Measurements from ENCODE around the gene VCX2. TPM values are rescaled to one million over a fixed set of nuclear protein-coding genes. Genes with fewer than 3 reads are reported as not detected.
"Not testable (repeated sequence)": the region's sequence is repeated elsewhere in the genome, so short reads cannot be mapped to it uniquely, and the experiment has no call there.

The VCX2 gene
- total RNA-seq = not detected

GRCh38 chrX:8171169-8171568 lies at the start of gene VCX2:
VCX2 (minus strand) TSS chrX:8171267; CDS start chrX:8170643, 624 bp downstream.
- POLR2A ChIA-PET; DNase-seq; H3K9me3 Mint-ChIP-seq; H3K27me3 Mint-ChIP-seq; H3K36me3 Mint-ChIP-seq (ENCODE audit: low read depth); CTCF ChIA-PET; H3K4me1 Mint-ChIP-seq; H3K27ac Mint-ChIP-seq; H3K4me3 Mint-ChIP-seq: not testable (repeated sequence)

- DNase-seq = no peak
- ChIA-PET CTCF (no interaction called here), POLR2A (no interaction called here)
- Mint-ChIP-seq H3K4me3 (no peak overlapping the region), H3K27me3 (no peaks in the 10 kb centered on the region), H3K4me1 (no peaks in the 10 kb centered on the region), H3K36me3 (ENCODE audit: low read depth) (no peaks in the 10 kb centered on the region), H3K9me3 (peaks cover 3% of the 10 kb centered on the region), H3K27ac (no peak overlapping the region)
These were observed 33.9 kb upstream of the VCX2 start for GRCh38 chrX:8204943-8205342.

- Mint-ChIP-seq H3K27me3 (no peaks in the 10 kb centered on the region), H3K9me3 (peaks cover 3% of the 10 kb centered on the region), H3K4me3 (no peak overlapping the region), H3K4me1 (no peaks in the 10 kb centered on the region), H3K36me3 (ENCODE audit: low read depth) (no peaks in the 10 kb centered on the region), H3K27ac (no peak overlapping the region)
- ChIA-PET CTCF (no interaction called here), POLR2A (no interaction called here)
- no peak for DNase-seq
These were observed 33.3 kb upstream of the VCX2 start for GRCh38 chrX:8204169-8204935.

GRCh38 chrX:8201896-8202331 lies 30.8 kb upstream of the VCX2 start:
- ChIA-PET CTCF (no interaction called here), POLR2A (no interaction called here)
- no peak for DNase-seq
- no peaks in the 10 kb centered on the region for H3K36me3 Mint-ChIP-seq (ENCODE audit: low read depth)
- no peaks in the 10 kb centered on the region for H3K4me1 Mint-ChIP-seq
- no peaks in the 10 kb centered on the region for H3K27me3 Mint-ChIP-seq
- H3K4me3 Mint-ChIP-seq = no peak overlapping the region
- H3K9me3 Mint-ChIP-seq = no peaks in the 10 kb centered on the region
- H3K27ac Mint-ChIP-seq = no peak overlapping the region

- no peak for DNase-seq
- Mint-ChIP-seq H3K9me3 (peaks cover 2% of the 10 kb centered on the region), H3K27me3 (no peaks in the 10 kb centered on the region), H3K4me1 (no peaks in the 10 kb centered on the region), H3K27ac (no peak overlapping the region), H3K36me3 (ENCODE audit: low read depth) (no peaks in the 10 kb centered on the region), H3K4me3 (no peak overlapping the region)
- CTCF ChIA-PET = no interaction called here
- POLR2A ChIA-PET = no interaction called here
These were observed 25.7 kb upstream of the VCX2 start for GRCh38 chrX:8196776-8197175.

- ChIA-PET POLR2A (no interaction called here), CTCF (no interaction called here)
- Mint-ChIP-seq H3K9me3 (peaks cover 2% of the 10 kb centered on the region), H3K4me1 (no peaks in the 10 kb centered on the region), H3K27me3 (no peaks in the 10 kb centered on the region), H3K36me3 (ENCODE audit: low read depth) (no peaks in the 10 kb centered on the region), H3K4me3 (no peak overlapping the region), H3K27ac (no peak overlapping the region)
- no peak for DNase-seq
These were observed 23.1 kb upstream of the VCX2 start for GRCh38 chrX:8194216-8194615.

GRCh38 chrX:8192276-8192675 lies 21.2 kb upstream of the VCX2 start:
- Mint-ChIP-seq H3K36me3 (ENCODE audit: low read depth) (no peaks in the 10 kb centered on the region), H3K4me1 (no peaks in the 10 kb centered on the region), H3K4me3 (no peak overlapping the region), H3K27ac (no peak overlapping the region), H3K27me3 (no peaks in the 10 kb centered on the region), H3K9me3 (peaks cover 2% of the 10 kb centered on the region)
- no peak for DNase-seq
- ChIA-PET CTCF (no interaction called here), POLR2A (no interaction called here)

GRCh38 chrX:8191022-8191421 lies 20.0 kb upstream of the VCX2 start:
- Mint-ChIP-seq H3K4me1 (no peaks in the 10 kb centered on the region), H3K27ac (no peak overlapping the region), H3K36me3 (ENCODE audit: low read depth) (no peaks in the 10 kb centered on the region), H3K4me3 (no peak overlapping the region), H3K9me3 (no peaks in the 10 kb centered on the region), H3K27me3 (no peaks in the 10 kb centered on the region)
- ChIA-PET CTCF (no interaction called here), POLR2A (no interaction called here)
- no peak for DNase-seq

- Mint-ChIP-seq H3K9me3 (no peaks in the 10 kb centered on the region), H3K4me1 (no peaks in the 10 kb centered on the region)
These were observed 19.3 kb upstream of the VCX2 start for GRCh38 chrX:8190341-8190830.

GRCh38 chrX:8189096-8189830 lies 18.2 kb upstream of the VCX2 start:
- Mint-ChIP-seq H3K4me3 (no peak overlapping the region), H3K4me1 (no peaks in the 10 kb centered on the region), H3K27me3 (no peaks in the 10 kb centered on the region), H3K36me3 (ENCODE audit: low read depth) (no peaks in the 10 kb centered on the region), H3K9me3 (no peaks in the 10 kb centered on the region), H3K27ac (no peak overlapping the region)
- POLR2A ChIA-PET = no interaction called here
- CTCF ChIA-PET = no interaction called here
- no peak for DNase-seq

More at GRCh38 chrX:8190341-8190830, 19.3 kb upstream of the VCX2 start:
- H3K4me3 Mint-ChIP-seq = no peak overlapping the region
- CTCF ChIA-PET = no interaction called here
- POLR2A ChIA-PET = no interaction called here
- H3K27ac Mint-ChIP-seq = no peak overlapping the region
- no peaks in the 10 kb centered on the region for H3K27me3 Mint-ChIP-seq
- no peaks in the 10 kb centered on the region for H3K36me3 Mint-ChIP-seq (ENCODE audit: low read depth)
- DNase-seq = no peak

GRCh38 chrX:8183346-8183745 lies 12.3 kb upstream of the VCX2 start:
- H3K4me3 Mint-ChIP-seq = no peak overlapping the region
- no peaks in the 10 kb centered on the region for H3K36me3 Mint-ChIP-seq (ENCODE audit: low read depth)
- no peaks in the 10 kb centered on the region for H3K4me1 Mint-ChIP-seq
- H3K9me3 Mint-ChIP-seq = no peaks in the 10 kb centered on the region
- ChIA-PET CTCF (no interaction called here), POLR2A (no interaction called here)
- no peak overlapping the region for H3K27ac Mint-ChIP-seq
- DNase-seq = no peak
- H3K27me3 Mint-ChIP-seq = no peaks in the 10 kb centered on the region

GRCh38 chrX:8179656-8180055 lies 8.6 kb upstream of the VCX2 start:
- H3K4me1 Mint-ChIP-seq = no peaks in the 10 kb centered on the region
- no peak overlapping the region for H3K4me3 Mint-ChIP-seq
- no peaks in the 10 kb centered on the region for H3K36me3 Mint-ChIP-seq (ENCODE audit: low read depth)
- H3K9me3 Mint-ChIP-seq = no peaks in the 10 kb centered on the region
- H3K27ac Mint-ChIP-seq = no peak overlapping the region
- ChIA-PET POLR2A (no interaction called here), CTCF (no interaction called here)
- no peaks in the 10 kb centered on the region for H3K27me3 Mint-ChIP-seq
- DNase-seq = no peak

- H3K9me3 Mint-ChIP-seq, H3K27me3 Mint-ChIP-seq, POLR2A ChIA-PET: not testable (repeated sequence)
These were observed 17.1 kb downstream of the VCX2 start for GRCh38 chrX:8154011-8154410.

GRCh38 chrX:8147226-8147625 lies 23.8 kb downstream of the VCX2 start:
- no peaks in the 10 kb centered on the region for H3K36me3 Mint-ChIP-seq (ENCODE audit: low read depth)
- H3K4me1 Mint-ChIP-seq = no peaks in the 10 kb centered on the region
- DNase-seq = no peak
- H3K27ac Mint-ChIP-seq = no peak overlapping the region
- peaks cover 2% of the 10 kb centered on the region for H3K9me3 Mint-ChIP-seq
- H3K4me3 Mint-ChIP-seq = no peak overlapping the region
- POLR2A ChIA-PET = no interaction called here
- CTCF ChIA-PET = no interaction called here
- no peaks in the 10 kb centered on the region for H3K27me3 Mint-ChIP-seq

More at GRCh38 chrX:8154011-8154410, 17.1 kb downstream of the VCX2 start:
- H3K27ac Mint-ChIP-seq; H3K4me1 Mint-ChIP-seq; H3K36me3 Mint-ChIP-seq (ENCODE audit: low read depth); H3K4me3 Mint-ChIP-seq; DNase-seq; CTCF ChIA-PET: not testable (repeated sequence)

Data from activated CD4-positive, alpha-beta memory T cell treated with anti-CD3 and anti-CD28 coated beads, Interleukin-2, amount 10 ng/mL, durations not matched to agents 7 days and 5 days (primary cell).